Breast epithelium (tissue), 4 donors: ENCODE measurements around the gene UBR2. TPM values are rescaled to one million over a fixed set of nuclear protein-coding genes. Genes with fewer than 3 reads are reported as not detected.

ENCODE experiments used
- DNase-seq, 2 donors: peaks; one replicate each; pipeline ENCODE4 v3.0.0-alpha.2; 2019; ENCODE audit warnings: low spot score in 2 of 2
- H3K27ac ChIP-seq, 2 donors: fragments of 200-600 bp; sonication (generic) in 1 of 2; one replicate each; pipeline ENCODE4 v1.5.1; 2016 to 2019; ENCODE audit warnings: mild to moderate bottlenecking in 1 of 2
- H3K27me3 ChIP-seq, 2 donors: fragments of 200-600 bp; sonication (generic) in 1 of 2; one replicate each; pipeline versions ENCODE4 v1.5.1 to v1.6.0; 2017 to 2019; ENCODE audit warnings: control low read depth in 1 of 2, mild to moderate bottlenecking in 1 of 2
- H3K36me3 ChIP-seq: fragments of 200-600 bp; one replicate; pipeline ENCODE4 v1.5.1; 2019
- H3K4me1 ChIP-seq, 2 donors: fragments of 200-600 bp; sonication (generic); one replicate each; pipeline ENCODE4 v1.5.1; 2016 to 2019; ENCODE audit warnings: control low read depth in 1 of 2
- H3K4me3 ChIP-seq, 3 donors: fragments of 200-600 bp; sonication (generic); 1 replicate in 2 of 3; 2 replicates in 1 of 3; pipeline ENCODE4 v1.5.1; 2016 to 2019; ENCODE audit warnings: mild to moderate bottlenecking in 3 of 3, moderate library complexity in 2 of 3
- H3K9me3 ChIP-seq, 2 donors: fragments of 200-600 bp; sonication (generic) in 1 of 2; one replicate each; pipeline ENCODE4 v1.5.1; 2016 to 2019; ENCODE audit warnings: control low read depth in 1 of 2
- CTCF ChIP-seq, 3 donors: fragments of 450-650 bp; IDR thresholded peaks; one replicate each; pipeline ENCODE4 v1.5.1; 2016 to 2017; ENCODE audit warnings: antibody characterized with exemption in 3 of 3, mild to moderate bottlenecking in 3 of 3, moderate library complexity in 3 of 3
- POLR2A ChIP-seq: fragments of 450-650 bp; IDR thresholded peaks from one replicate; pipeline ENCODE4 v1.6.1; 2016; ENCODE audit warnings: antibody characterized with exemption, mild to moderate bottlenecking, moderate library complexity
- POLR2AphosphoS5 ChIP-seq, 3 donors: sonication (generic); formaldehyde crosslinking; IDR thresholded peaks; one replicate each; pipeline ENCODE4 v1.6.1; 2017; ENCODE audit warnings: antibody characterized with exemption in 3 of 3
- intact Hi-C: fragments of 100-400 bp; cut with DNase I; formaldehyde crosslinking; loops from one replicate; pipeline ENCODE4 v1.15.1; 2023; ENCODE audit warnings: low total_unique reads
- total RNA-seq, 3 donors: library from RNA; depleted of rRNA; stranded (reverse); fragments of >200 nt; gene quantifications; one replicate each; pipeline ENCODE4 v1.1.0, GENCODE V29; 2016

The UBR2 gene
- total RNA-seq, 3 donors from 2014 or later = 33.8 to 46.2 (median 33.8) TPM

- TF ChIP-seq POLR2A = no peak
- no peak for TF ChIP-seq CTCF (IDR thresholded peaks at IDR 0.05)
- no peak for TF ChIP-seq POLR2AphosphoS5 (IDR thresholded peaks at IDR 0.05)
- DNase-seq = no peak
- H3K4me3 ChIP-seq = no peak overlapping the region
- H3K36me3 ChIP-seq = no peaks in the 10 kb centered on the region
- no peak overlapping the region for H3K27ac ChIP-seq
- H3K9me3 ChIP-seq = peaks cover 6 to 9% of the 10 kb centered on the region in 2 donors
- no peaks in the 10 kb centered on the region for H3K27me3 ChIP-seq
- H3K4me1 ChIP-seq = no peaks in the 10 kb centered on the region
- intact Hi-C loops = no loop called here
These were observed 40.7 kb upstream of the UBR2 start for GRCh38 chr6:42522942-42523814.

GRCh38 chr6:42525206-42525605 lies 38.6 kb upstream of the UBR2 start:
- Histone ChIP-seq H3K27me3 (no peaks in the 10 kb centered on the region), H3K27ac (no peak overlapping the region), H3K36me3 (no peaks in the 10 kb centered on the region), H3K4me3 (no peak overlapping the region), H3K4me1 (no peaks in the 10 kb centered on the region), H3K9me3 (peaks cover 4% of the 10 kb centered on the region in 2 donors)
- TF ChIP-seq CTCF (IDR thresholded peaks at IDR 0.05) = no peak
- no peak for TF ChIP-seq POLR2A
- TF ChIP-seq POLR2AphosphoS5 (IDR thresholded peaks at IDR 0.05) = no peak
- DNase-seq = no peak
- intact Hi-C loops = no loop called here

DNA sequence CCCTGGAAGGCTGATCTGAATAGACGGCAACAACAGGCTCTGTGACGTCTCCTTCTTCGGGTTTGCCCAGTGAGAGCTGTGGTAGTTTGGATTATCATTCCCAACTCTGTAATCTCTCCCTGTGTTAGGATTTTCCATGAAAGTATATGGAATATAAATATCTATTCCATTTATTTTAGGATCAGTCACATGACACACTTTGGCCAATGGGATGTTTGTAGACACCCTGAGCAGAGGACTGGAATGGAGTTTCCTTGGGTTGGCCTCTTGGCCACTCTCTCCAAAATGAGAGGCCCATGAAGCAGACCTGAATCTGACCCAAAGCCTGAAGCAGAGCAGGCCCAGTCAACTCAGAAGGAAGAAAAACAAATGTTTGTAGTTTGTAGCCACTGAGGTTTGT lies 37.2 kb upstream of the UBR2 start:
- Histone ChIP-seq H3K4me3 (no peak overlapping the region), H3K27ac (no peak overlapping the region), H3K36me3 (no peaks in the 10 kb centered on the region), H3K4me1 (no peaks in the 10 kb centered on the region), H3K27me3 (no peaks in the 10 kb centered on the region), H3K9me3 (no peaks in the 10 kb centered on the region)
- intact Hi-C loops = no loop called here
- DNase-seq = no peak
- TF ChIP-seq POLR2A (no peak), CTCF (IDR thresholded peaks at IDR 0.05) (no peak), POLR2AphosphoS5 (IDR thresholded peaks at IDR 0.05) (no peak)

- DNase-seq = no peak
- H3K9me3 ChIP-seq = no peaks in the 10 kb centered on the region
- H3K4me1 ChIP-seq = no peaks in the 10 kb centered on the region
- no peak overlapping the region for H3K27ac ChIP-seq
- H3K36me3 ChIP-seq = no peaks in the 10 kb centered on the region
- TF ChIP-seq POLR2A (no peak), POLR2AphosphoS5 (IDR thresholded peaks at IDR 0.05) (no peak), CTCF (IDR thresholded peaks at IDR 0.05) (no peak)
- no peak overlapping the region for H3K4me3 ChIP-seq
- no peaks in the 10 kb centered on the region for H3K27me3 ChIP-seq
- intact Hi-C loops = no loop called here
These were observed 36.6 kb upstream of the UBR2 start for GRCh38 chr6:42527204-42527603.

- no peaks in the 10 kb centered on the region for H3K4me1 ChIP-seq
- TF ChIP-seq POLR2AphosphoS5 (IDR thresholded peaks at IDR 0.05) (no peak), CTCF (IDR thresholded peaks at IDR 0.05) (no peak), POLR2A (no peak)
- DNase-seq = no peak
- H3K36me3 ChIP-seq = no peaks in the 10 kb centered on the region
- intact Hi-C loops = no loop called here
- no peaks in the 10 kb centered on the region for H3K9me3 ChIP-seq
- no peak overlapping the region for H3K4me3 ChIP-seq
- no peak overlapping the region for H3K27ac ChIP-seq
- no peaks in the 10 kb centered on the region for H3K27me3 ChIP-seq
These were observed 33.5 kb upstream of the UBR2 start for GRCh38 chr6:42530296-42530695.
